Gastrocnemius medialis (tissue), 4 donors: Measurements from ENCODE around the gene AMN.
"Not testable (repeated sequence)": the region's sequence is repeated elsewhere in the genome, so short reads cannot be mapped to it uniquely, and the experiment has no call there.

ENCODE experiments used
- CTCF ChIP-seq, 5 experiments: fragments of 450-650 bp in 3 of 5; fragments of 200-600 bp in 2 of 5; sonication (generic) in 2 of 5; IDR thresholded peaks in 4 of 5; conservative IDR thresholded peaks in 1 of 5; 1 replicate in 4 of 5; 2 replicates in 1 of 5; pipeline ENCODE4 v1.5.1; 2016 to 2019; ENCODE audit warnings: antibody characterized with exemption in 5 of 5, mild to moderate bottlenecking in 3 of 5, moderate library complexity in 3 of 5
- POLR2A ChIP-seq, 2 donors: fragments of 450-650 bp; IDR thresholded peaks; one replicate each; pipeline ENCODE4 v1.6.1; 2017; ENCODE audit warnings: antibody characterized with exemption in 2 of 2, mild to moderate bottlenecking in 2 of 2, moderate library complexity in 2 of 2

GRCh38 chr14:102877511-102877910, 45.0 kb upstream of the AMN start:
- not testable (repeated sequence) for TF ChIP-seq CTCF (IDR thresholded peaks at IDR 0.05 in 4 of 5, conservative IDR thresholded peaks at IDR 0.05 in 1 of 5); POLR2A (IDR thresholded peaks at IDR 0.05)
